A673 (cell line): Measurements from ENCODE around the gene SDHAF3. TPM values are rescaled to one million over a fixed set of nuclear protein-coding genes. Genes with fewer than 3 reads are reported as not detected.

Source experiments
- BruUV-seq: library from RNA; stranded (reverse); fragments of 400-500 nt; replicated peaks from 2 replicates; lab custom pipeline; 2021; lab: Mats Ljungman, UMichigan
- CTCF ChIA-PET: fragments of 300-600 bp; sonication (Branson Sonifier 250); formaldehyde crosslinking; loops from one replicate; lab custom pipeline; 2022; ENCODE audit warnings: antibody characterized with exemption; lab: Charles Lee
- POLR2A ChIA-PET: fragments of 300-600 bp; sonication (Branson Sonifier 250); formaldehyde crosslinking; loops from one replicate; lab custom pipeline; 2022; ENCODE audit warnings: antibody characterized with exemption; ENCODE audit not compliant: low non-redundant PET; lab: Charles Lee
- DNase-seq: peaks from one replicate; pipeline ENCODE4 v3.0.0-alpha.2; 2015; ENCODE audit warnings: low spot score
- H3K27ac ChIP-seq: fragments of 200-600 bp; sonication (generic); 2 replicates; pipeline ENCODE4 v1.5.1; 2016; ENCODE audit warnings: mixed run types, low read depth, mild to moderate bottlenecking, mixed read lengths, antibody characterized with exemption, low read length; ENCODE audit not compliant: poor library complexity, severe bottlenecking
- H3K27me3 ChIP-seq: fragments of 200-600 bp; sonication (generic); replicated peaks from 2 replicates; pipeline ENCODE4 v1.6.1; 2017; ENCODE audit warnings: mixed run types, low read depth, mild to moderate bottlenecking, mixed read lengths, antibody characterized with exemption, low read length; ENCODE audit not compliant: insufficient read depth, poor library complexity
- H3K36me3 ChIP-seq: fragments of 200-600 bp; sonication (generic); 2 replicates; pipeline ENCODE4 v1.6.1; 2016; ENCODE audit warnings: mixed run types, mild to moderate bottlenecking, mixed read lengths, antibody characterized with exemption, low read length; ENCODE audit not compliant: insufficient read depth, poor library complexity, severe bottlenecking
- H3K4me1 ChIP-seq: fragments of 200-600 bp; sonication (generic); 2 replicates; pipeline ENCODE4 v1.6.1; 2017; ENCODE audit warnings: mixed run types, mild to moderate bottlenecking, mixed read lengths, antibody characterized with exemption, low read length; ENCODE audit not compliant: insufficient read depth, poor library complexity, severe bottlenecking
- H3K4me3 ChIP-seq: fragments of 200-600 bp; sonication (generic); 2 replicates; pipeline ENCODE4 v1.5.1; 2016; ENCODE audit warnings: low read depth, mixed run types, mild to moderate bottlenecking, mixed read lengths, low read length; ENCODE audit not compliant: poor library complexity, severe bottlenecking
- H3K9me3 ChIP-seq: fragments of 200-600 bp; sonication (generic); 2 replicates; pipeline ENCODE4 v1.6.1; 2016; ENCODE audit warnings: mixed run types, low read depth, mild to moderate bottlenecking, mixed read lengths, antibody characterized with exemption, low read length; ENCODE audit not compliant: poor library complexity, severe bottlenecking
- EZH2 ChIP-seq: fragments of 200-600 bp; sonication (generic); IDR thresholded peaks from 2 replicates; pipeline ENCODE4 v1.6.1; 2017; ENCODE audit warnings: borderline replicate concordance, low read depth, mild to moderate bottlenecking, mixed read lengths, antibody characterized with exemption, low read length; ENCODE audit not compliant: poor library complexity, severe bottlenecking
- intact Hi-C: fragments of 100-400 bp; cut with micrococcal nuclease; formaldehyde crosslinking; loops from one replicate; pipeline ENCODE4 v1.10.0; 2022; ENCODE audit not compliant: unreplicated experiment
- total RNA-seq: library from RNA; stranded (reverse); gene quantifications from 2 replicates; pipeline ENCODE4 v1.2.3, GENCODE V29; 2021
- TF ChIP-seq, protein P1 (sequence below): fragments of 300-800, 200-600 bp; sonication (generic); conservative IDR thresholded peaks from 2 replicates; pipeline ENCODE4 v1.5.1; 2017; ENCODE audit warnings: low read depth, mild to moderate bottlenecking, antibody characterized with exemption, low read length, moderate library complexity, mixed read lengths

SDHAF3 gene
- total RNA-seq, 1 experiment from 2014 or later = 29.7 TPM

GRCh38 chr7:97224316-97224715, 106.8 kb downstream of the SDHAF3 start:
- Histone ChIP-seq H3K9me3 (no peaks in the 10 kb centered on the region), H3K4me3 (no peak overlapping the region), H3K27me3 (no peaks in the 10 kb centered on the region), H3K4me1 (no peaks in the 10 kb centered on the region), H3K36me3 (no peaks in the 10 kb centered on the region), H3K27ac (no peak overlapping the region)
- ChIA-PET CTCF (no interaction called here), POLR2A (no interaction called here)
- intact Hi-C loops = no loop called here
- TF ChIP-seq EZH2 = no peak
- TF ChIP-seq, protein P1, sequence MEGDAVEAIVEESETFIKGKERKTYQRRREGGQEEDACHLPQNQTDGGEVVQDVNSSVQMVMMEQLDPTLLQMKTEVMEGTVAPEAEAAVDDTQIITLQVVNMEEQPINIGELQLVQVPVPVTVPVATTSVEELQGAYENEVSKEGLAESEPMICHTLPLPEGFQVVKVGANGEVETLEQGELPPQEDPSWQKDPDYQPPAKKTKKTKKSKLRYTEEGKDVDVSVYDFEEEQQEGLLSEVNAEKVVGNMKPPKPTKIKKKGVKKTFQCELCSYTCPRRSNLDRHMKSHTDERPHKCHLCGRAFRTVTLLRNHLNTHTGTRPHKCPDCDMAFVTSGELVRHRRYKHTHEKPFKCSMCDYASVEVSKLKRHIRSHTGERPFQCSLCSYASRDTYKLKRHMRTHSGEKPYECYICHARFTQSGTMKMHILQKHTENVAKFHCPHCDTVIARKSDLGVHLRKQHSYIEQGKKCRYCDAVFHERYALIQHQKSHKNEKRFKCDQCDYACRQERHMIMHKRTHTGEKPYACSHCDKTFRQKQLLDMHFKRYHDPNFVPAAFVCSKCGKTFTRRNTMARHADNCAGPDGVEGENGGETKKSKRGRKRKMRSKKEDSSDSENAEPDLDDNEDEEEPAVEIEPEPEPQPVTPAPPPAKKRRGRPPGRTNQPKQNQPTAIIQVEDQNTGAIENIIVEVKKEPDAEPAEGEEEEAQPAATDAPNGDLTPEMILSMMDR = no peak
- no peak for DNase-seq
- BruUV-seq = no TSS peak

GRCh38 chr7:97226541-97226940, 109.0 kb downstream of the SDHAF3 start:
- intact Hi-C loops = no loop called here
- ChIA-PET POLR2A (no interaction called here), CTCF (no interaction called here)

More at GRCh38 chr7:97226541-97226940, 109.0 kb downstream of the SDHAF3 start:
- TF ChIP-seq, protein P1 = no peak
- TF ChIP-seq EZH2 = no peak
- no TSS peak for BruUV-seq
- Histone ChIP-seq H3K4me1 (no peaks in the 10 kb centered on the region), H3K27ac (no peak overlapping the region), H3K4me3 (no peak overlapping the region), H3K36me3 (no peaks in the 10 kb centered on the region), H3K9me3 (no peaks in the 10 kb centered on the region), H3K27me3 (no peaks in the 10 kb centered on the region)
- DNase-seq = no peak

Other genes with a start within 250 kb of the SDHAF3 start
- gene DLX6, start 112.1 kb upstream of the SDHAF3 start, total RNA-seq = 17.9 and 19.3 TPM in 2 replicates
- 69.6 and 82.1 TPM in 2 replicates for gene DLX5, start 92.9 kb upstream of the SDHAF3 start, total RNA-seq